ENCODE measurements around the gene TBC1D5.
"Not testable (repeated sequence)": the region's sequence is repeated elsewhere in the genome, so short reads cannot be mapped to it uniquely, and the experiment has no call there.

Gene TBC1D5

DNA sequence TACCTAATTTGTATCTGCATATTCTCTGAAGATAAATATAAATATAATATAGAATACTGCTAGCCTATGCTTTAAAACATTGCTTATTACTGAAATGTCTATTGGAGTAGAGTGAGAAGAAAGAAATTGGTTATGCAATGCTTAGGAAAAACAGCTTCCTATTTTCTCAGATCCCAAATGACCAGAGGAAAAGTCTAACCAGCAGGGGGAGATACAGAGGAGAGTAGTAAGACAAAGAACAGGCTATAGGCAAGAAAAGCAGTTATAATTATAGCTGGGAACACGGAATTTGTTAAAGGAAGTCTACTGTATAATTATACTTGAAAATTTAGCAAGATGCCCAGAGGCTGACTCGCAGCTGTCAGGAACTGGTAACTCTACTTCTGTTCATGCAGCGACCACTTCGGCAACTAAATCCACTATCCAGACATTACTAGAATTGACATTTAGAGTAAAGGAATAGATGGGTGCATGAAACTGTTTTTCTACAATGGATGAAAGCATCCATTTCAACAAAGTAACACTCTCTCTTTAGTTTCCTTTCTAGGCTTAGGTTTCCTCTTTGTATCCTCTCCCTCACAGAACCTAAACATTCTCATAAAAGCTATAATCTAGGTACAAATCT, 97.2 kb downstream of the TBC1D5 start:
- DNase-seq (ENCODE audit: low read depth) = no peak

GRCh38 chr3:17643691-17644090, 98.7 kb downstream of the TBC1D5 start:
- no peak for DNase-seq (ENCODE audit: low read depth)

DNA sequence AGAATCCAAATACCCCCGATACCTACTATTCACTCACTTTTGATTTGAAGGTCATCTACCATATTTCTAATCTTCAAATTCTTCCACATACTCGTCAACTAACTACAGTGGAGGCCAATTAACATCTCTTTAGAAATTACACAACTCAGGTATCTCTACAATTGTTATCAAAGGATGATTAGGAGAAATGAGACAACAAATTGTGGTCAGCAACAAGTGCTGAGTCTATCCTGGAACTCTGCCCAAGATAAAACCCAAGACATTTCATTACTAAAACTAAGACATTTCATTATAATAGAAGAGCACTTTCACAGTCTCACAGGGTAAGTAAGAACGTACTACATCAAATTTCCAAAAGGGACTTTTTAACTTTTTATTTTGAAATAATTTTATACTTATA, 100.0 kb downstream of the TBC1D5 start:
- DNase-seq (ENCODE audit: low read depth) = no peak

- no peak for DNase-seq (ENCODE audit: low read depth)
Measured at GRCh38 chr3:17640466-17640865, 102.0 kb downstream of the TBC1D5 start.

DNA sequence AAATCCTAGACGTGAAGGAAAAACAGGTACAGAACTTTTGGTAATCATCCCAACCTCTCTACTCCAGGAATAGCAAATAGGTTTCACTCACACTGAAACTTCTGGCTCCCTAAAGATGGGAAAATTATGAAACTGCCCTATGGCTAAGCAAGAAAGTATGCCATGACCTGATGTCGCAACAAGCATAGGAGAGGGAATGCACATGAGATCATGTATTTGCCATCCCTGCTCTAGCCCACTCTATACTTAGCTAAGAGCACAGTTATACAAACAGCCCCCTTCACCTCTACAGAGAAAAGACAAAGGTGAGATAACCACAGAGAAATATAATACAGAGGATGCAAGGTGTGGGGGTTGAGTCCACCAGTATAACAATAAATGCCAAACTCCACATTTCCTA, 102.7 kb downstream of the TBC1D5 start:
- no peak for DNase-seq (ENCODE audit: low read depth)

DNA sequence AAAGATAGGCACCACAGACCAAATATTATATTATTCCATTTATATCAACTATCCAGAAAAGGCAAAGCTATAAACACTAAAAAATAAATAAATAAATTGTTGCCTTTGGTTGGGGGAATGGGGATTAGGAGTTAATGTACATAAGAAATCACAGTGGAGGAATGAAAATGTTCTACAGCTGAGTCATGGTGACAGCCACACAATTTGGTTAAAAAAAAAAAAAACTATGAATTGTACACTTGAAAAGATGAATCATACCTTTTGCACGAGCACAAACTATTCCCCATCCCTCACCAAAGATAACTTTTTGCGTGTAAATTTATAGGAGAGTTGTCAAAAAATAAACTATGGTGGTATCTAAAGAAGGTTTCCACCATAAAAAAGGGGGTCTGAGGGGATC, 103.2 kb downstream of the TBC1D5 start:
- no peak for DNase-seq (ENCODE audit: low read depth)

GRCh38 chr3:17638356-17638755, 104.1 kb downstream of the TBC1D5 start:
- no peak for DNase-seq (ENCODE audit: low read depth)

DNA sequence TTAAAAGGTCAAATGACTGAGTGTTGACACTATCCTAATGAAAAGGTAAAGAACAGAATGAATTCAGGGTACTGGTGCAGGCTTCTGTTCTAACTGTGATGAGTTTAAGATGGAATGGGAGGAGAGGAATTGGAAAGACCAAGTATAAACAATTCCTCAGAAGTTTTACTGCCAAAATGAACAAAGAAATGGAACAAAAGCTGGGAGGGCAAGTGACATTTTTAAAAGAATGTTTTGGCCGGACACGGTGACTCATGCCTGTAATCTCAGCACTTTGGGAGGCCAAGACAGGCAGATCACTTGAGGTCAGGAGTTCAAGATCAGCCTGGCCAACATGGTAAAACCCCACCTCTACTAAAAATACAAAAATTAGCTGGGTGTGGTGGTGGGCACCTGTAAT, 106.8 kb downstream of the TBC1D5 start:
- not testable (repeated sequence) for DNase-seq (ENCODE audit: low read depth)

DNA sequence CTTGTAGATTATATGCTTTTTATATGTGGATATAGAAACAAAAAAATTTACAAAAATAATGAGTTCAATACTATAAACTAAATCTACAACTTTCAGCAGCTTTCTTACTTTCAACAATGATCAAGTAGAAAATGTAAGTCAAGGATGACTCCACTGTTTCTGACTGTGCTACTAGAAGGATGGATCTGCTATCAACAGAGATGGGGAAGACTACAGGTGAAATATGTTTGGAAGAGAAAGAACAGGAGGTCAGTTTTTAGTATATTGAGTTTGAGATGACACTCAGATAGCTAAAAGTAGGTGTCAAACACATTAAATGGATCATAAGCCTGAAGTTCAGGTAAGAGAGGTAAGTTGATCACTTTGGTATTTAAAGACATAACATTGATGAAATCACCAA, 107.5 kb downstream of the TBC1D5 start:
- no peak for DNase-seq (ENCODE audit: low read depth)

DNA sequence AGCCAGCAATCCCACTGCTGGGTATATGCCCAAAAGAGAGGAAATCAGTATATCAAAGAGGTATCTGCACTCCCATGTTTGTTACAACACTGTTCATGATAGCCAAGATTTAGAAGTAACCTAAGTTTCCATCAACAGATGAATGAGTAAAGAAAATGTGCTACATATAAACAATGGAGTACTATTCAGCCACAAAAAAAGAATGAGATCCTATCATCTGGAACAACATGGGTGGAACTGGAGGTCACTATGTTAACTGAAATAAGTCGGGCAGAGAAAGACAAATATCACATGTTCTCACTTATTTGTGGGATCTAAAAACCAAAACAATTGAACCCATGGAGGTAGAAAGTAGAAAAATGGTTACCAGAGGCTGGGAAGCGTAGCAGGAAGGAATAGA, 108.2 kb downstream of the TBC1D5 start:
- DNase-seq (ENCODE audit: low read depth) = no peak

DNA sequence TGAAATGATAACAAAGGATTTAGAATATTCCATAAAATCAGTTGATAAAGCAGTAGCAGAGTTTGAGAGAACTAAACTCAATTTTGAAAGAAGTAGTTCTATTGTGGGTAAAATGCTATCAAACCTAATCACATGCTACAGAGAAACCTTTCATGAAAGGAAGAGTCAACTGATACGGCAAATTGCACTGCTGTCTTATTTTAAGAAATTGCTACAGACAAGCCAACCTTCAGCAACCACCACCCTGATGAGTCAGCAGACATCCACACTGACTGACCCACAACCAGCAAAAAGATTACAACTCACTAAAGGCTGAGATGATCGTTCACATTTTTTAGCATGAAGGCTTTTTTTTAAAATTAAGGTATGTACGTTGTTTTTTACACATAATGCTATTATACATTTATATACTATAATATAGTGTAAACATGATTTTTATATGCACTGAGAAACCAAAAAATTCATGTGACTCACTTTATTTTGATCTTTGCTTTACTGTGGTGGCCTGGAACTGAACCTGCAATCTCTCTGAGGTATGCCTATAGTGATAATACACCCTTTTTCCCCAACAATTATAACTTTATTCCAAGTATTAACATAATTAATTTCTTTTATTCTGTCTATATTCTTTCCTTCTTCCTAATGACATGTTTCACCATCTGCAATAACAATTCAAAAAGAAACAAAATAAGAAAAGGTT, 109.9 kb downstream of the TBC1D5 start:
- no peak for DNase-seq (ENCODE audit: low read depth)

DNA sequence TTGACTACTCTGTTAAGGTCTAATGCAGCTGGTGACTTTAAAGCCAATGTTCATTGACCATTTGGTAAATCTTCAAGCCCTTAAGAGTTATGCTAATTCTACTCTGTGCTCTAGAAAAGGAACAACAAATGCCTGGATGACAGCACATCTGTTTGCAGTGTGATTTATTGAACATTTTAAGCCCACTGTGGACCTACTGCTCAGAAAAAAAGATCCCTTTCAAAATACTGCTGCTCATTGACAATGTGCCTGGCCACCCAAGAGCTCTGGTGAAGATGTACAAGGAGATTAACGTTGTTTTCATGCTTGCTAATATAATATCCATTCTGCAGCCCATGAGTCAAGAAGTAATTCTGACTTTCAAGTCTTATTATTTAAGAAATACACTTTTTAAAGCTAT, 110.8 kb downstream of the TBC1D5 start:
- no peak for DNase-seq (ENCODE audit: low read depth)

DNA sequence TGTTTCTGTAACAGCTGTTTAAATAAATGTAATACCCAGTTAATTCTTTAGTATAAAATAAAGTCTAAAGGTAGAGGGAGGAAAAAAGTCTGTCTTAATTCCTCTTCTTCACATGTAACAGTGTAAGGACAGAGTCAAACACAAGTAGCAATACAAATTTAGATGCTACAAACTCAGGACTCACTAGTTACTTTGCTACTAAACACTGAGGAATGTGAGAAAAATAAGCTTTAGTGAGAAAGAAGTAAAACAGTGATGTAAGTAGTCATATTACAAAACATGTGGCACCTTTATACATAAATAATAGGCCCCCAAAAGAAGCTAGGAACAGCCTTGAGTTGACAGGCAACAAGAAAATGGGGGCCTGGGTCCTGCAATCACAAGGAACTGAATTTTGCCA, 113.0 kb downstream of the TBC1D5 start:
- DNase-seq (ENCODE audit: low read depth) = no peak

DNA sequence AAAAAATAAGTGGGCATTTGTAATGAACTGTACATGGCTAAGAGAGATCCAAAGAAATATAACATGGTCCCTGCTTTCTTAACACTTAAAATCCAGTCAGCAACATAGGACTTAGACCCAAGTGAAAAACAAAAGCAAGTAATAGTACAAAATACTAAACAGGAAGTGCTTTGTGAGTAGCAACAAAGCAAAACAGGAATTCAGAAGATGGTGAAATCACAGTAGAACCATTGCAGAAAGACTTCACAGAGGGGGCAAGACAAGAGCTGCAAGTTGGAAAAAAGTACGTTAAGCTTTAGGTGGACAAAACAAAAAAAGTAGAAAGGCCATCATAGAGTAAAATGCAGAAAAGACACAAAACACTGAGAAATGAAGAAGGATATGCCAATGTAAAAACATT, 116.0 kb downstream of the TBC1D5 start:
- no peak for DNase-seq (ENCODE audit: low read depth)

DNA sequence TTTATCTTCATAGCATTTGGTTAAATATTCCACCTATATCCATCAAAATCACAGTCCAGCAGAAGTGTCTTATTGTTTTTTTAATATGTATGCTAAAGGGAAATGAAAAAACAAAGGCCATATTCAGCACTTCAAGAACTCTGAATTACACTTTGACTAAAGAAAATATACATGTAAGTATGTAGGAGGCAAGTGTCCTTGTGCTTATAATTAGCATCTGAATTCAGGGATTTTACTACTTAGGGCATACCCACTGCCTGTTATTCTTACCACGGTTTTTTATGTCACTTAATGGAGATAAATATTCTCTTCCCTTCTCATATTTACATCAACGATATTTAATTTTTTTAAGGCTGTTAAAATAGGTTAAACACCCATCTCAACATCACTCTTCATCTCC, 117.3 kb downstream of the TBC1D5 start:
- DNase-seq (ENCODE audit: low read depth) = no peak

- DNase-seq (ENCODE audit: low read depth) = no peak
Measured at GRCh38 chr3:17623464-17623863, 119.0 kb downstream of the TBC1D5 start.

- DNase-seq (ENCODE audit: low read depth) = no peak
Measured at GRCh38 chr3:17619968-17620367, 122.5 kb downstream of the TBC1D5 start.

DNA sequence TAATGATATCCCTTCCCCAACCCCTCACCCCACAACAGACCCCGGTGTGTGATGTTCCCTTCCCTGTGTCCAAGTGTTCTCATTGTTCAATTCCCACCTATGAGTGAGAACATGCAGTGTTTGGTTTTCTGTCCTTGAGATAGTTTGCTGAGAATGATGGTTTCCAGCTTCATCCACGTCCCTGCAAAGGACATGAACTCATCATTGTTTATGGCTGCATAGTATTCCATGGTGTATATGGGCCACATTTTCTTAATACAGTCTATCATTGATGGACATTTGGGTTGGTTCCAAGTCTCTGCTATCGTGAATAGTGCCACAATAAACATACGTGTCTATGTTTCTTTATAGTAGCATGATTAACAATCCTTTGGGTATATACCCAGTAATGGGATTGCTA, 129.4 kb downstream of the TBC1D5 start:
- not testable (repeated sequence) for DNase-seq (ENCODE audit: low read depth)

DNA sequence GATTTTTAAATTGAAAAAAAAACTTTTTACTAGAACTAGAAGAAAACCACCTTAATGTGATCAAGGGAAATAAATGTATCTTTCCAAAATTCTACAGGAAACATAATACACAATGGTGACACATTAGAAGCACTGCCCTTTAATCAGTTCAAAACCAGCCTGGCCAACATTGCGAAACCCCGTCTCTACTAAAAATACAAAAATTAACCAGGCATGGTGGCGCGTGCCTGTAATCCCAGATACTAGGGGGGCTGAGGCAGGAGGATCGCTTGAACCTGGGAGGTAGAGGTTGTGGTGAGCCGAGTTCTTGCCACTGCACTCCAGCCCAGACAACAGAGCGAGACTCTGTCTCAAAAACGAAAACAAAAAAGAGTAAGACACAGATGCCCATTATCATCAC, 134.5 kb downstream of the TBC1D5 start:
- DNase-seq (ENCODE audit: low read depth) = no peak

DNA sequence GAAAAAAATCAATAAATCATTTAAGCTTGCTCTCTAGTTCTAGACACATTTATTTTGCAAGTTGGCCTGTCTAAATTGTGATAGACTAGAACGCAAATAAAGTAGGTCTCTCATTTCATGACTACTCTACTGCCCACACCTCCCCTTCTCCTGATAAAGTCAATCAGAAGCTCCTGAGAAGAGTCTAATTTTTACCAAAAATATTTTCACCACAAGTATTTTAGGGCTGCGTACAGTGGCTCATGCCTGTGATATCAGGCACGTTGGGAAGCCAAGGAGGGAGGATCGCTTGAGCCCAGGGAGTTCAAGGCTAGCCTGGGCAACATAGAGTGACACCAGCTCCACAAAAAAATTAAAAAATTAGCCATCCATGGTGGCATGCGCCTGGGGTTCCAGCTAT, 136.5 kb downstream of the TBC1D5 start:
- no peak for DNase-seq (ENCODE audit: low read depth)

DNA sequence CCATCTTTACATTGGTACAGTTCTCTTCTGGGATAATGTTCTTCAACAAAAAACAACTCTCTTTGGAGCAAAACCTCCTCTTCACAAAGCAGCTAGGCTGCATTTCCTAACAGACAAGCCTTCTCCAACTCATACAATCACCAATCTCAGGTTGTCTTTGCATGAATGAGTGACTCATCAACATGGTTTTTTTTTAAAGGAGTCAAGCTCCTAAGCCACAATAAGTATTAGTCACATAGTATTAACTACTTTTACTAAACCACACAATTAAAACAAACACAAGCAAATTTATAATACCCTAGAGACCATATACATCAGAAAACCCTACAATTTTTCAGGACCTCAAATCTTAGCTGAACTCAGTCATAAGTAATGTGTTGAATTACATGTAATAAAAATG, 137.4 kb downstream of the TBC1D5 start:
- DNase-seq (ENCODE audit: low read depth) = no peak

- no peak for DNase-seq (ENCODE audit: low read depth)
Measured at GRCh38 chr3:17602126-17602525, 140.3 kb downstream of the TBC1D5 start.

- no peak for DNase-seq (ENCODE audit: low read depth)
Measured at GRCh38 chr3:17592956-17593355, 149.5 kb downstream of the TBC1D5 start.

DNA sequence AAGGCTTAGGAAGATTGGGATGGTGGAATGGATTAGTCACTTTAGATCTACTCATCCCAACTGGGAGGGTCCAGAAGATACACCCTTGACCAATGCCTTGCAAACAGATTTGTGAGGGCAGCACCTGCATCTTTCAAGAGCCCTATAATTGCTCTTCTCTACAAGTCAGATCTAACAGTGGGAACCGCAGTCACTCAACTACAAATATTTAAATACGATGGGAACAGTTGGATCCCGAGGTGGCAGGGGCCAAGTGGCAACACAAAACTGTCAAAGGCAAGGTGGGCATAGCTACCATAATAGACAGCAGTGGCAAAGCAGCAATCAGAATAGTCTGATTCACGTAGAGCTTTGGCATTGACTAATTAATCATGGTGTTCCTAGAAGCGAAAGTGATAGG, 152.0 kb downstream of the TBC1D5 start:
- no peak for DNase-seq (ENCODE audit: low read depth)

Measured in stimulated activated CD8-positive, alpha-beta memory T cell treated with anti-CD3 and anti-CD28 coated beads, Interleukin-12 subunit alpha, Interleukin-12 subunit beta, amount 100 ng/mL, for 4 hours (primary cell).